HG02610 (cell line): ENCODE results near the gene PTDSS2.

Source experiments
- ATAC-seq: cut with Tn5 transposase; IDR thresholded peaks from one replicate; pipeline ENCODE4 v1.9.1; 2021; ENCODE audit warnings: mild to moderate bottlenecking, moderate library complexity; ENCODE audit not compliant: unreplicated experiment

PTDSS2 gene

DNA sequence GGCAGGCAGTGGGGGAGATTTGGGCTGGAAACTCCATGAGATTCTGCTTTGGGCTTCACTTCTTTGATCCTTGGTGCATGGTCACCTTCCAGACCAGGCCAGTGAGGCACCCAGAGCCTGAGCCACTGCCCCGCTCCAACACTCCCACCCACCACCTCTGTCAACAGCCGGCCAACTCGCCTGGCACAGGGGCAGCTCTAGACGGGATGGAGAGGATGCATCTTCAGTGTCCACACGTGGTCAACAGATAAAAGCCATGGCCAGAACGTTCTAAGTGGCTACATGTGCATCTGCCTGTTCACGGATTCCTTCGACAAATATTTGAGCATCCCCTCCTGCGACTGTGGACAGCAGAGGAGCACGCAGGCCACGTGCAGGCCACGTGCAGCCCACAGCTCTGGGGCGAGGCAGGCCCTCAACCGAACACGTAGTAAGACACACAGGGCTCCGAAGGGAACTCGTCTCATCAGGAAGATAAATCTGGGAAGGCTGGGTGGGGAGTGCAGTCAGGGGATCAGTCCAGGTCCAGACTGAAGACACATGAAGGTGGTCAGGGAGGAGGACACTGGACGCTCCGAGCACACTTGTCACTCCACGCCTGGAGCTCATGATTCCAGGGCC, 88.5 kb downstream of the PTDSS2 start:
- ATAC-seq: no peak

DNA sequence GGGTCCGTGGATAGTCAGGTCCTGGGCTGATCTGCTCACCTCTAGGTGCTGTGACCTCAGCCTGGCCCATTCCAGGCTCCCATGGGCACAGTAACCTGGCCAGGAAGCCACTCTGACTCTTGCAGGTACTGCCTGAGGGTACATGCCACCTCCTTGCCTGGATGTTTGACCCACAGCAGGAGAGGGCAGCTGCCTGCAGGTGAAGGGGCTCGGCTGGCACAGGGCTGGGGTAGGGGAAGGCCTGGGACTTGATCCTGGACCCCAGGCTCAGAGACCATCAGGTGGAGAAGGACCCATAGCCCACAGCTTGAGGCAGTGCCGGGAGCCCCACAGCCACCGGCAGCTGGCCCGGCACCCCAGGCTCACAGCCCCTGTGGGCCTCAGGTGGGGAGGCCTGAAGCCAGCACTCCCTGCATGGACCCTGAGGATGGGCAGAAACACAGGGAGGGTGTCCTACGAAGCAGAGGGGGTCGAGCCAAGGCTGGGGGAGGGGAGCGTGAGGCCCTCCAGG, 89.9 kb downstream of the PTDSS2 start:
- ATAC-seq: no peak
